Effector memory CD4-positive, alpha-beta T cell (primary cell): Measurements from ENCODE around the gene SRBD1.

Source experiments
- DNase-seq, 3 donors: peaks; one replicate each; pipeline ENCODE4 v3.0.0-alpha.2; 2020
- H3K27ac ChIP-seq: 2 replicates; pipeline ENCODE4 v1.7.0; 2013; ENCODE audit warnings: mild to moderate bottlenecking, low read length, moderate library complexity; ENCODE audit not compliant: insufficient read depth, poor library complexity, severe bottlenecking
- H3K27me3 ChIP-seq: replicated peaks from 2 replicates; pipeline ENCODE4 v1.7.0; 2013; ENCODE audit warnings: mild to moderate bottlenecking, low read length; ENCODE audit not compliant: insufficient read depth, control insufficient read depth, poor library complexity, severe bottlenecking
- H3K36me3 ChIP-seq: 2 replicates; pipeline ENCODE4 v1.7.0; 2013; ENCODE audit warnings: mild to moderate bottlenecking, low read length, moderate library complexity; ENCODE audit not compliant: control insufficient read depth, insufficient read depth
- H3K4me1 ChIP-seq: 2 replicates; pipeline ENCODE4 v1.7.0; 2013; ENCODE audit warnings: low read length, mild to moderate bottlenecking; ENCODE audit not compliant: control insufficient read depth, insufficient read depth, poor library complexity, severe bottlenecking
- H3K4me3 ChIP-seq: 2 replicates; pipeline ENCODE4 v1.7.0; 2013; ENCODE audit warnings: low read length, low read depth, mild to moderate bottlenecking; ENCODE audit not compliant: insufficient read depth, poor library complexity, severe bottlenecking
- H3K9me3 ChIP-seq: 2 replicates; pipeline ENCODE4 v1.7.0; 2013; ENCODE audit warnings: mild to moderate bottlenecking, low read length, moderate library complexity; ENCODE audit not compliant: control insufficient read depth

The SRBD1 gene

GRCh38 chr2:45354776-45355175 lies 256.3 kb downstream of the SRBD1 start:
- DNase-seq: no peak
- Histone ChIP-seq H3K4me1 (no peaks in the 10 kb centered on the region), H3K4me3 (no peak overlapping the region), H3K27me3 (no peaks in the 10 kb centered on the region), H3K27ac (no peak overlapping the region), H3K36me3 (no peaks in the 10 kb centered on the region), H3K9me3 (no peaks in the 10 kb centered on the region)

DNA sequence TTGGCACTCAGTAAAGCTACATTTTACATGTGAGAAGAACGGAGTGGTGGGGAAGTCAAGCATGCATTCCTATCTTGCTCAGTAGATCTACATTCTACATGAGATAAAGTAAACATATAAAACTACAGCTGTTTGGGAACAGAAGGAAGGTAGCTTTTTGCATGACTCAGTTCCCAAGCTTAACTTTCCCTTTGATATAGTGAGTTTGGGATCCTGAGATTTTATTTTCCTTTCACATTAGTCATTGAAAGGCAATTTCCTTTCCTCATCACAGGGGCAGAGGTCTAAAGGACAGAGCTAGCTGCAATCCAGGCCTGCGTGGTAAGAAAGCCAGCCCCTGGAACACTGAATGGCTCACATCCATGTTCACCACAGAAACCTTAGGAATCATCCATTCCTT lies 257.2 kb downstream of the SRBD1 start:
- no peak for DNase-seq
- no peaks in the 10 kb centered on the region for H3K36me3 ChIP-seq
- no peak overlapping the region for H3K4me3 ChIP-seq
- no peaks in the 10 kb centered on the region for H3K27me3 ChIP-seq
- H3K4me1 ChIP-seq: no peaks in the 10 kb centered on the region
- no peaks in the 10 kb centered on the region for H3K9me3 ChIP-seq
- no peak overlapping the region for H3K27ac ChIP-seq

DNA sequence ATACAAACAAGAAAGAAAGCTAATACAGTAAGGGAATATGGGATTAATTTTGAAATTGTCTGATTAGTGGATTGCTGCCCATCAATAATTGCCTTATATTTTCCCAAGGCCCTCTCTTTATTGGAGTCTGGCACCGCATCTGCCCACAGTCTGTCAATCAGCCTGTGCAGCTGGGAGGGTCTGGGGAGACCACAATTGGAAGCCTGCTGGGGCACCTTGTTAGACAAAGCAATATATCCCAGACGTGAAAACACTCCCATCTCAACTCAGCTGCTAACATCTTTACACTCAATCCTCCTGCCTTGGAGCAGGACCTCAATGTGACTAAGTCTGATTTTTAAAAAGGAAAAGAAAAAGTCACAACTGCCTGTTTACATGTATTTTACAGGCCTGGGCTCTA lies 258.6 kb downstream of the SRBD1 start:
- no peaks in the 10 kb centered on the region for H3K9me3 ChIP-seq
- H3K27ac ChIP-seq: no peak overlapping the region
- DNase-seq: no peak
- no peak overlapping the region for H3K4me3 ChIP-seq
- H3K27me3 ChIP-seq: no peaks in the 10 kb centered on the region
- no peaks in the 10 kb centered on the region for H3K36me3 ChIP-seq
- H3K4me1 ChIP-seq: no peaks in the 10 kb centered on the region

DNA sequence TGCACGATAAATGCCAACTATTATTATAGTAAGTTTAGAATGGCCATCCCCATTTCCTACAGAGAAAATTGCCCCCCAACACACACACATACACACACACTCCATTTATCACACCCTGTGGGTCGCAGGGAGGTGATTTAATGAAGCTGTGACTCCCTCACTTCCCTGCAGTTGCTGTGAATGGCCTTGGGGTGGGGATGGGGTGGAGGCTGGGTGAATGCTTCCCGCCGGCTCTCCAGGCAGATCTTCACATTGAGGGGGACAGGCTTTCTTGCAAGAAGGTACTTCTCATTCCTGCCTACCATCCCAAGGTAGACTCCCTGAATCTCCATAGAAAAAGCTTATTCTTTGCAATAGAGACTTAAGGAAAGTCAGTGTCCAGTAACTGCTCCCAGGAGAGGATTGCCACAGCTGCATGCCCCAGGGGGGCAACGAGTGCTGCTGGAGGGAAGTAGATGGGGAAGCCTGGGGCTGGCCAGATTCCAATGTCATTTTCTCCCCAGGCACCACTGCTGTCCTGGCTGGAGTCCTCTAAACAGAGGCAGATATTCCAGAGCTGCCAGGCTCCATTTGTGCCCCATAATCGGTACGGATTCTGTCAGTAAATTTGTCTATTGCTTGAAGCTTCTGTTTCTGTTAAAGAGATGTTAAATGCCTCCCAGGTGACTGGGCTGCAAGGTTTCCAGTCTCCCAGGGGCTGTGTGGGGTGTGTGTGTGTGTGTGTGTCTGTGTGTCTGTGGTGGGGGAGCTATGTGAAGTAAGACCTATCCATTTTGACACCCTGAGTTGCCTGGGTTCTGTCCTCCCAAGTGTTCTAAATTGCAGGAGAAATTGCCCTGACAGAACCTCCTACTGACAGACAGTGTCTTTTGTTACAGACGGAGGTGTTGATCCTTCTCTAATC lies 265.5 kb downstream of the SRBD1 start:
- Histone ChIP-seq H3K27me3 (no peaks in the 10 kb centered on the region), H3K4me3 (no peak overlapping the region), H3K4me1 (no peaks in the 10 kb centered on the region), H3K27ac (no peak overlapping the region), H3K9me3 (no peaks in the 10 kb centered on the region), H3K36me3 (no peaks in the 10 kb centered on the region)
- DNase-seq: no peak

DNA sequence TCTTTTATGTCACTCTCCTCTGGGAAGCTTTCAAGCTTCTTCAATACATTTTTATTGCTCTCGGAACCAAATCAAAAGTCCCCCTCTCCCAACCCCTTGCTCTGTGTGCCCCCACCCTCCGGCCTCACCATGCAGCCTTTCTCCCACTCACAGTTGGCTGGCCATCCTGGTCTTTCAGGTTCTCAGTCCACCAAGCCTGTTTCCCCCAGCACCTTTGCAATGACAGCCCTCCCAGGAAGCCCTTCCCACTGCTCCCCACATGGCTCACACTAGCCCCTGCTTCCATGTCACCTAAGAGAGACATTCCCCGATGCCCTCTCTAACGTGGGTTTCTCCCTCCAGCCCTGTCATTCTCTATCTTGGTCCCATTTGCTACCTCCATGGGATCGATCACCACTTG lies 266.6 kb downstream of the SRBD1 start:
- DNase-seq: no peak
- Histone ChIP-seq H3K27ac (no peak overlapping the region), H3K36me3 (no peaks in the 10 kb centered on the region), H3K4me1 (no peaks in the 10 kb centered on the region), H3K4me3 (no peak overlapping the region), H3K27me3 (no peaks in the 10 kb centered on the region), H3K9me3 (no peaks in the 10 kb centered on the region)

DNA sequence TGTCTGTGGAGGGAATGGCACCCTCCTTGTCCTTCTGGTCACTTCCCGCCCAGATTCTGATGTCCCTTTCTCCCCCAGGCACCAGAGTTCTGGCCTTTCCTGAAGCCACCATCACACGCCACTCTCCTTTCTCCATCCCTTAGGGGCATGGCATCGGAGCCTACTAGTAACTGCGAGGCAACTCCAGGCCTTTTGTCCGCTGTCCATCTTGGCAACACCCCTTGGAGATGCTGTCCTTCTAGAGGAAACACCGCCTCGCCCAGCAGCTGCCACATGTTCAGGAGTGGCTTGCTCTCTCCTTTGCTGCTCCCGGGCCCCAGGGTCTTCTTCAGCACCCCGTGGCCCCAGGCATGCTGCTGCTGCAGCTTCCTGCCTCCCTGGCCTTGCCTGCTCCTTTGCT lies 267.0 kb downstream of the SRBD1 start:
- no peaks in the 10 kb centered on the region for H3K9me3 ChIP-seq
- no peak for DNase-seq
- no peaks in the 10 kb centered on the region for H3K4me1 ChIP-seq
- H3K36me3 ChIP-seq: no peaks in the 10 kb centered on the region
- no peak overlapping the region for H3K4me3 ChIP-seq
- H3K27ac ChIP-seq: no peak overlapping the region
- H3K27me3 ChIP-seq: no peaks in the 10 kb centered on the region

- H3K27ac ChIP-seq: no peak overlapping the region
- no peak for DNase-seq
- no peaks in the 10 kb centered on the region for H3K4me1 ChIP-seq
- no peaks in the 10 kb centered on the region for H3K36me3 ChIP-seq
- H3K4me3 ChIP-seq: no peak overlapping the region
- H3K27me3 ChIP-seq: no peaks in the 10 kb centered on the region
- H3K9me3 ChIP-seq: no peaks in the 10 kb centered on the region
Observed at GRCh38 chr2:45343251-45344017, 267.6 kb downstream of the SRBD1 start.

- no peaks in the 10 kb centered on the region for H3K9me3 ChIP-seq
- H3K36me3 ChIP-seq: no peaks in the 10 kb centered on the region
- H3K4me1 ChIP-seq: no peaks in the 10 kb centered on the region
- no peak overlapping the region for H3K27ac ChIP-seq
- DNase-seq: no peak
- H3K4me3 ChIP-seq: no peak overlapping the region
- no peaks in the 10 kb centered on the region for H3K27me3 ChIP-seq
Observed at GRCh38 chr2:45340318-45340717, 270.7 kb downstream of the SRBD1 start.

GRCh38 chr2:45339253-45339652 lies 271.8 kb downstream of the SRBD1 start:
- no peak for DNase-seq
- Histone ChIP-seq H3K27me3 (no peaks in the 10 kb centered on the region), H3K4me1 (no peaks in the 10 kb centered on the region), H3K36me3 (no peaks in the 10 kb centered on the region), H3K27ac (no peak overlapping the region), H3K4me3 (no peak overlapping the region), H3K9me3 (no peaks in the 10 kb centered on the region)
